IPS-18c (cell line): Measurements from ENCODE around the gene GAS2.

Source experiments
- H3K4me3 ChIP-seq: 2 replicates; pipeline ENCODE4 v1.7.0; 2013; ENCODE audit warnings: low read depth, mild to moderate bottlenecking, low read length, moderate library complexity; ENCODE audit not compliant: insufficient read depth
- H3K9me3 ChIP-seq: one replicate; pipeline ENCODE4 v1.6.1; 2013; ENCODE audit warnings: mild to moderate bottlenecking, low read length, moderate library complexity; ENCODE audit not compliant: control insufficient read depth, insufficient read depth

GAS2 gene

GRCh38 chr11:22800482-22800881 is 134.1 kb downstream of the GAS2 start:
- Histone ChIP-seq H3K9me3 (no peaks in the 10 kb centered on the region), H3K4me3 (no peak overlapping the region)

GRCh38 chr11:22802861-22803260 is 136.4 kb downstream of the GAS2 start:
- Histone ChIP-seq H3K4me3 (no peak overlapping the region), H3K9me3 (no peaks in the 10 kb centered on the region)

GRCh38 chr11:22807391-22807790 is 141.0 kb downstream of the GAS2 start:
- H3K9me3 ChIP-seq = no peaks in the 10 kb centered on the region
- no peak overlapping the region for H3K4me3 ChIP-seq

GRCh38 chr11:22807855-22808570 is 141.6 kb downstream of the GAS2 start:
- no peaks in the 10 kb centered on the region for H3K9me3 ChIP-seq
- H3K4me3 ChIP-seq = no peak overlapping the region

- no peak overlapping the region for H3K4me3 ChIP-seq
- no peaks in the 10 kb centered on the region for H3K9me3 ChIP-seq
Measured at GRCh38 chr11:22808571-22809197, 142.3 kb downstream of the GAS2 start.

GRCh38 chr11:22809893-22810292 is 143.5 kb downstream of the GAS2 start:
- Histone ChIP-seq H3K9me3 (no peaks in the 10 kb centered on the region), H3K4me3 (no peak overlapping the region)

GRCh38 chr11:22822203-22822602 is 155.8 kb downstream of the GAS2 start:
- Histone ChIP-seq H3K4me3 (no peak overlapping the region), H3K9me3 (no peaks in the 10 kb centered on the region)

- H3K4me3 ChIP-seq = no peak overlapping the region
- no peaks in the 10 kb centered on the region for H3K9me3 ChIP-seq
Measured at GRCh38 chr11:22828373-22828772, 162.0 kb downstream of the GAS2 start.

GRCh38 chr11:22829231-22830081 is 163.0 kb downstream of the GAS2 start, which contains the start of gene SVIP:
Gene SVIP, minus strand, starts transcription at chr11:22829801. Its CDS starts 53 bp downstream, at chr11:22829748.
- peak within 1 kb of the TSS; percentile 86 for H3K4me3 ChIP-seq
- H3K9me3 ChIP-seq = no peaks in the 10 kb centered on the region

GRCh38 chr11:22830082-22830414 is 163.6 kb downstream of the GAS2 start:
- Histone ChIP-seq H3K4me3 (no peak overlapping the region), H3K9me3 (no peaks in the 10 kb centered on the region)

GRCh38 chr11:22832315-22833015 is 166.1 kb downstream of the GAS2 start:
- no peak overlapping the region for H3K4me3 ChIP-seq
- no peaks in the 10 kb centered on the region for H3K9me3 ChIP-seq

GRCh38 chr11:22846726-22847125 is 180.3 kb downstream of the GAS2 start:
- H3K9me3 ChIP-seq = no peaks in the 10 kb centered on the region
- H3K4me3 ChIP-seq = no peak overlapping the region

- H3K4me3 ChIP-seq = no peak overlapping the region
Measured at GRCh38 chr11:22851477-22851876, 185.1 kb downstream of the GAS2 start.

GRCh38 chr11:22859756-22860155 is 193.3 kb downstream of the GAS2 start:
- Histone ChIP-seq H3K4me3 (no peak overlapping the region), H3K9me3 (no peaks in the 10 kb centered on the region)

More at GRCh38 chr11:22851477-22851876, 185.1 kb downstream of the GAS2 start:
- no peaks in the 10 kb centered on the region for H3K9me3 ChIP-seq

- H3K9me3 ChIP-seq = no peaks in the 10 kb centered on the region
- no peak within 1 kb of the TSS for H3K4me3 ChIP-seq
Measured at GRCh38 chr11:22860241-22860640, 193.8 kb downstream of the GAS2 start, which contains the start of gene CCDC179. Gene CCDC179, minus strand, starts transcription at chr11:22860474. Its CDS starts 53 bp downstream, at chr11:22860421.
